Spleen (tissue), 7 donors: ENCODE results near the gene CORO6.

Experiments used
- CTCF ChIP-seq, 11 experiments: fragments of 200-600 bp in 7 of 11; fragments of 450-650 bp in 4 of 11; sonication (generic) in 4 of 11; IDR thresholded peaks in 8 of 11; conservative IDR thresholded peaks in 3 of 11; 1 replicate in 7 of 11; 2 replicates in 4 of 11; pipeline versions ENCODE4 v1.4.0 to v1.8.0; 2016 to 2021; ENCODE audit warnings: antibody characterized with exemption in 11 of 11, inconsistent platforms in 4 of 11, mild to moderate bottlenecking in 1 of 11
- POLR2A ChIP-seq, 3 donors: fragments of 450-650 bp; IDR thresholded peaks; one replicate each; pipeline ENCODE4 v1.5.1; 2017; ENCODE audit warnings: antibody characterized with exemption in 3 of 3, mild to moderate bottlenecking in 1 of 3
- donor health status: DM: no; HTN: no; CAD: no; lungs with moderate emphysema.
- donor health status: DM: no; HTN: no; CAD: no.
- donor health status: DM: no; HTN: no; CAD: no.

DNA sequence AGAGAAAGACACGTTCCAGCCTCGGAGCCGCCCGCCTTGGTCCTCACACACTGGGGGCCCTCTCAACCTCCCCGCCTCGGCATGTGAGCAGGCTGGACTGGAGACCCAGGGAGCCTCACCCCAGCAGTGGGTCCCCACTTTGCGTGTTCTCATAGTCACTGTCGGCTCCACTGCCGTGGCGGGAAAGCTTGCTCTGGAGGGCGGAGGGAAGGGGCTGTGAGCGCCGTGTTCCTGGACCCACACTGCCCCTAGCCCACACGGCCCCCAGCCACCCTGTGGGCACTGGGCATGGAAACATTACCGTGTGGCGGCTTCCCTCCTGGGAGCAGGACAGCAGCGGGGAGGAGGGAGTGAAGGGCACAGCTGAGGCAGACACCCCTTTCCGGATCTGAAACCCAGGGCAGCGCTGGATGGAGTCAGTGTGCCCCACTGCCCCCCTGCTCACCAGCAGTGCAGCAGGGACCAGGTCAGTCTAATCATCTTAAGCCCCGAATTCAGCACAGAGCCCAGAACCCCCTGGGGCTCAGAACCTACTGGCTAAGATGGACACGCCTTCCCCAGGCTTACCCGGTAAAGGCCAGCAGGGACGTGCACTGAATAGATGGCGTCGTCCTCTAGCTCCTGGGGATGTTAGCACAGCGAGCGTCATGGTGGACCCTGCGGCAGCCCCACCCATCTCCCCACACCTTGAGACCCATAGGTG is 47.0 kb downstream of the CORO6 start:
- no peak for TF ChIP-seq CTCF (IDR thresholded peaks at IDR 0.05 in 8 of 11, conservative IDR thresholded peaks at IDR 0.05 in 3 of 11)
- no peak for TF ChIP-seq POLR2A (IDR thresholded peaks at IDR 0.05)
